Bronchial epithelial cell (primary cell): ENCODE data around the gene SPATA1. TPM values are rescaled to one million over a fixed set of nuclear protein-coding genes. Genes with fewer than 3 reads are reported as not detected.
A peak's percentile ranks its signal among the peaks of the same experiment; 100 is the strongest.
"Not testable (repeated sequence)": the region's sequence is repeated elsewhere in the genome, so short reads cannot be mapped to it uniquely, and the experiment has no call there.

ENCODE experiments used
- DNase-seq: peaks from one replicate; pipeline ENCODE4 v3.0.0-alpha.2; 2010; ENCODE audit warnings: low read depth
- FAIRE-seq: peaks from 2 replicates; lab custom pipeline; 2011; peaks lifted over from hg19 to GRCh38; lab: Jason Lieb, UNC
- H3K27me3 ChIP-seq: 2 replicates; pipeline ENCODE4 v1.5.1; 2011; ENCODE audit warnings: low read length; ENCODE audit not compliant: control insufficient read depth, insufficient read depth
- H3K36me3 ChIP-seq: 2 replicates; pipeline ENCODE4 v1.5.1; 2011; ENCODE audit warnings: low read length; ENCODE audit not compliant: control insufficient read depth, insufficient read depth
- H3K4me3 ChIP-seq: 2 replicates; pipeline ENCODE4 v1.5.1; 2011; ENCODE audit warnings: mild to moderate bottlenecking, low read depth, low read length, control low read depth
- total RNA-seq: library from RNA; depleted of rRNA; stranded (reverse); fragments of >200 nt; gene quantifications from 2 replicates; pipeline ENCODE4 v1.2.1, GENCODE V29; 2014
- TF ChIP-seq, protein P1 (sequence below): IDR thresholded peaks from 2 replicates; pipeline ENCODE4 v1.5.1; 2011; ENCODE audit warnings: mild to moderate bottlenecking, moderate library complexity, low read length, control low read depth, inconsistent platforms; ENCODE audit not compliant: insufficient read depth, severe bottlenecking

The SPATA1 gene
- total RNA-seq, 1 donor from 2014 or later = 0.26 TPM

DNA sequence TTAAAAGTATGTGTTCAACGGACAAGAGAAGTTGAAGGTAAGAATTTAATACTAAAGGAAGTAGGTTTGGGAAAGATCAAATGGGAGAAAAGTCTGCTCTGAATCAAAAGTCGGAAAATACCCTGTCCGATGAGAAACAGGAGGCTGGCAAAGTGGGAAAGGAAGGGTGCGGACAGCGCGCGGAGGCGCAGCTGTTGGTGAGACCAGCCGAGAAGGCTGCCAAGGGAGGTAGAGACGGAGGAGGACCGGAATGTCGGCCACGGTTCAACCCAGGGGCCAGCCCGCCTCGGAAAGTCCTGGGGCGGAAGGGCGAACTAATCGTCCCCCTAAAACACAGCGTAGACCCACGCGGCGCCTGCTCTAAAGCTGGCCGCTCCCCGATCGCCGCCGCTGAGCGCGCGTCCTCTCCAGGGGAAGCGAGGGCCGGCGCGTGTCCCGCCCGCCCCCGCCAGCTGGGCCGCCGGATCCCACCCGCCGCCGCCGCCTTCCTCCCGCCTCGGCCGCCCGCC, 639 bp upstream of the SPATA1 start:
- Histone ChIP-seq H3K27me3 (no peaks in the 10 kb centered on the region), H3K36me3 (peaks cover 2% of the 10 kb centered on the region), H3K4me3 (peak overlapping the region; percentile 76)
- FAIRE-seq = no peak
- peak; percentile 34 for DNase-seq
- TF ChIP-seq, protein P1, sequence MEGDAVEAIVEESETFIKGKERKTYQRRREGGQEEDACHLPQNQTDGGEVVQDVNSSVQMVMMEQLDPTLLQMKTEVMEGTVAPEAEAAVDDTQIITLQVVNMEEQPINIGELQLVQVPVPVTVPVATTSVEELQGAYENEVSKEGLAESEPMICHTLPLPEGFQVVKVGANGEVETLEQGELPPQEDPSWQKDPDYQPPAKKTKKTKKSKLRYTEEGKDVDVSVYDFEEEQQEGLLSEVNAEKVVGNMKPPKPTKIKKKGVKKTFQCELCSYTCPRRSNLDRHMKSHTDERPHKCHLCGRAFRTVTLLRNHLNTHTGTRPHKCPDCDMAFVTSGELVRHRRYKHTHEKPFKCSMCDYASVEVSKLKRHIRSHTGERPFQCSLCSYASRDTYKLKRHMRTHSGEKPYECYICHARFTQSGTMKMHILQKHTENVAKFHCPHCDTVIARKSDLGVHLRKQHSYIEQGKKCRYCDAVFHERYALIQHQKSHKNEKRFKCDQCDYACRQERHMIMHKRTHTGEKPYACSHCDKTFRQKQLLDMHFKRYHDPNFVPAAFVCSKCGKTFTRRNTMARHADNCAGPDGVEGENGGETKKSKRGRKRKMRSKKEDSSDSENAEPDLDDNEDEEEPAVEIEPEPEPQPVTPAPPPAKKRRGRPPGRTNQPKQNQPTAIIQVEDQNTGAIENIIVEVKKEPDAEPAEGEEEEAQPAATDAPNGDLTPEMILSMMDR = no peak

DNA sequence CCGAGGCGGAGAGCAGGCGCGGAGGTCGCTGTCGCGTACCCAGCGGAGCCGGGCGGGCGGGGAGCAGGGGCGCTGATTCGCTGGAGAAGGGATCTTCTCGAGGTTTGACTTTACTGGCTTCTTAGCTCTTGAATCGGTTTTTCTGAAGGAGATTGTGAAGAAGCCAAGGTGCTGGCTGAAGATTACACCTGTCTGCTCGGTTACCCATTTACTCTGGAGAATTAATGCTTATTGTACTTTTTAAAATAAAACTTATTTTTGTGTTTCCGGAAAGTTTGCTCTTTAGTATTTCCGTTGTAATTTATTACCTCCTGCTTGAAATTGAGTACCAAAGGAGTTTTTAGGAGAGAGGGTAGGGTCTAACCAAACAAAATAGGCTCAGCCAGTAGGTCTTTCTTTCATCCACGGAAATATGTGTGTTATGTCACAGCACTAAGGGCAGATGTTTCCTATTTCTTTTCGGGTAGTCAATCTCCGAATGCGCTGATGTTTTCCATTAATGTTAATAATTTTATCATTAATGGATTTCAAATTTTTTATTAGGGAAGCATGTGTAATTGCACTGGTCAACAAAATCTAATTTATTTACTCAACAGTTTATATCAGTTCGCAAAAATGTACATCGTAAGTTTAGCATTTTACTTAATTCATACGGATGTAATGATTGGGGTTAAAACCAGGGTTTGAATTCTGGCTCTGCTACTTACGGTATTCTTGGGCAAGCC, 705 bp downstream of the SPATA1 start:
- Histone ChIP-seq H3K36me3 (no peaks in the 10 kb centered on the region), H3K27me3 (no peaks in the 10 kb centered on the region), H3K4me3 (peak overlapping the region; percentile 76)
- TF ChIP-seq, protein P1 = no peak
- DNase-seq (no peak), FAIRE-seq (no peak)

DNA sequence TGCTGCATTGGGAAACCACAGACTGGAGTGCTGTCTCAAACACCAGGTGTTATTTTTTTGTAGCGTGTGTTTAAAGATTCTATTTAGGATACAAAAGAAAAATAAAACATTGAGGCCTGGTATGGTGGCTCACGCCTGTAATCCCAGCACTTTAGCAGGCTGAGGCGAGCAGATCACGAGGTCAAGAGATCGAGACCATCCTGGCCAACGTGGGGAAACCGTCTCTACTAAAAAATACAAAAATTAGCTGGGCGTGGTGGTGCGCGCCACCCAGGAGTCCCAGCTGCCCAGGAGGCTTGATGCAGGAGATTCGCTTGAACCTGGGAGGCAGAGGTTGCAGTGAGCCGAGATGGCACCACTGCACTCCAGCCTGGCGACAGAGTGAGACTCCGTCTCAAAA, 1.7 kb downstream of the SPATA1 start:
- not testable (repeated sequence) for DNase-seq, H3K27me3 ChIP-seq, FAIRE-seq, H3K4me3 ChIP-seq, H3K36me3 ChIP-seq

DNA sequence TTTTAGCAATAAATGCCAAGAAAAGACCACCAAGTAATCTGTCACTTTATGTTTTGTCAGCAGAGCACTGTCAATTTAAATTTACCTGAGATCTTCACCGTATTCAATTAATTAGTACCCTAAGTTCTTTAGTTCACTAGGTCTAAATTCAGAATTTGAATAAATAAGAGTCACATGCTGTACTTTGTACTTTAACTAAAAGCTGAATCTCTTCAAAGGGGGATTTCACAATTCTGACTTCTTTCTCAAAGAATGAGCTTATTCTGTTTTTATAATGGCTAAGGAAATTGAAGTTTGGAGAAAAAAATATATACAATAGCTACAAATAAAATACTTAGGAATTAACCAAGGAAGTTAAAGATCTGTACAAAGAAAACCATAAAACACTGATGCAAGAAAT, 2.3 kb downstream of the SPATA1 start:
- Histone ChIP-seq H3K4me3 (no peak overlapping the region), H3K27me3 (no peaks in the 10 kb centered on the region), H3K36me3 (no peaks in the 10 kb centered on the region)
- TF ChIP-seq, protein P1 = no peak
- DNase-seq (no peak), FAIRE-seq (no peak)

DNA sequence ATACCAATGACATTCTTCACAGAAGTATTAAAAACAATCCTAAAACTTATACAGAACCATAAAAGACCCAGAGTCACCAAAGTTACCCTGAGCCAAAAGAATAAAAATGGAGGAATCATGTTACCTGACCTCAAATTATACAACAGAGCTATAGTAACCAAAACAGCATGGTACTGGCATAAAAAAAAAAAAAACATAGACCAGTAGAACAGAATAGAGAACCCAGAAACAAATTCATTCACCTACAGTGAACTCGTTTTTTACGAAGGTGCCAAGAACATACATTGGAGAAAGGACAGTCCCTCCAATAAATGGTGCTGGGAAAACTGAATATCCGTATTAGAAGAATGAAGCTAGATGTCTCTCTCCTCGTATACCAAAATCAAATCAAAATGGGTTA, 2.8 kb downstream of the SPATA1 start:
- H3K4me3 ChIP-seq = no peak overlapping the region
- H3K27me3 ChIP-seq = no peaks in the 10 kb centered on the region
- TF ChIP-seq, protein P1 = no peak
- FAIRE-seq (no peak), DNase-seq (no peak)
- H3K36me3 ChIP-seq = no peaks in the 10 kb centered on the region

DNA sequence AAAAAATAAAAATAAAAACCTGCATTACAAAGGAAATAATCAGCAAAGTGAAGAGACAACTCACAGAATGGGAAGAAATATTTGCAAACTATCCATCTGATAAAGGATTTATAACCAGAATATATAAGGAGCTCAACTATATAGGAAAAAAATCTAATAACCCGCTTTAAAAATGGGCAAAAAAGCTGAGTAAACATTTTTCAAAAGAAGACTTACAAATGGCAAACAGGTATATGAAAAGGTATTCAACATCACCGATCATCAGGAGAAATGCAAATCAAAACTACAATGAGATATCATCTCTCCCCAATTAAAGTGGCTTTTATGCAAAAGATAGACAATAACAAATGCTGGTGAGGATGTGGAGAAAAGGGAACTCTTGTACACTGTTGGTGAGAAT, 4.0 kb downstream of the SPATA1 start:
- FAIRE-seq (no peak), DNase-seq (no peak)
- TF ChIP-seq, protein P1 = no peak
- H3K4me3 ChIP-seq = no peak overlapping the region
- H3K27me3 ChIP-seq = no peaks in the 10 kb centered on the region
- no peaks in the 10 kb centered on the region for H3K36me3 ChIP-seq
